ENCODE results near the gene GABARAPL2. TPM values are rescaled to one million over a fixed set of nuclear protein-coding genes. Genes with fewer than 3 reads are reported as not detected.
A peak's percentile ranks its signal among the peaks of the same experiment; 100 is the strongest.

Gene GABARAPL2, protein sequence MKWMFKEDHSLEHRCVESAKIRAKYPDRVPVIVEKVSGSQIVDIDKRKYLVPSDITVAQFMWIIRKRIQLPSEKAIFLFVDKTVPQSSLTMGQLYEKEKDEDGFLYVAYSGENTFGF
- total RNA-seq (2014; rRNA removed; shearing (Covaris generic)): 47.8 and 71.7 TPM in 2 replicates
- 121 and 130 TPM in 2 replicates for polyA plus RNA-seq (2016; fragmentation: Nextera tagmentation; extraction: Ambion mirVana)
- long read RNA-seq, transcript GABARAPL2-201 (4 exons, 1,002 nt): major isoform, 81 of 81 reads
- long read RNA-seq, partial matches to known transcripts: 0 of 81 reads
- long read RNA-seq, other reads (novel, unspliced or antisense): 0 of 81 reads

- peaks cover 3% of the 10 kb centered on the region; the same call in 1 of the 2 replicates for H3F3A ChIP-seq (replicated peaks; ENCODE audit: low read depth)
- no peaks in the 10 kb centered on the region for H3K27me3 ChIP-seq (ENCODE audit: insufficient read depth)
- Mint-ChIP-seq H3K27ac (peak within 1 kb of the TSS; percentile 83), H3K9me3 (no peaks in the 10 kb centered on the region), H3K4me3 (peak within 1 kb of the TSS; percentile 93), H3K27me3 (ENCODE audit: insufficient read depth, low read depth, poor library complexity) (peaks cover 10% of the 10 kb centered on the region), H3K4me1 (peaks cover 27% of the 10 kb centered on the region), H3K36me3 (ENCODE audit: low read depth) (peaks cover 20% of the 10 kb centered on the region)
- TF ChIP-seq, protein P1, sequence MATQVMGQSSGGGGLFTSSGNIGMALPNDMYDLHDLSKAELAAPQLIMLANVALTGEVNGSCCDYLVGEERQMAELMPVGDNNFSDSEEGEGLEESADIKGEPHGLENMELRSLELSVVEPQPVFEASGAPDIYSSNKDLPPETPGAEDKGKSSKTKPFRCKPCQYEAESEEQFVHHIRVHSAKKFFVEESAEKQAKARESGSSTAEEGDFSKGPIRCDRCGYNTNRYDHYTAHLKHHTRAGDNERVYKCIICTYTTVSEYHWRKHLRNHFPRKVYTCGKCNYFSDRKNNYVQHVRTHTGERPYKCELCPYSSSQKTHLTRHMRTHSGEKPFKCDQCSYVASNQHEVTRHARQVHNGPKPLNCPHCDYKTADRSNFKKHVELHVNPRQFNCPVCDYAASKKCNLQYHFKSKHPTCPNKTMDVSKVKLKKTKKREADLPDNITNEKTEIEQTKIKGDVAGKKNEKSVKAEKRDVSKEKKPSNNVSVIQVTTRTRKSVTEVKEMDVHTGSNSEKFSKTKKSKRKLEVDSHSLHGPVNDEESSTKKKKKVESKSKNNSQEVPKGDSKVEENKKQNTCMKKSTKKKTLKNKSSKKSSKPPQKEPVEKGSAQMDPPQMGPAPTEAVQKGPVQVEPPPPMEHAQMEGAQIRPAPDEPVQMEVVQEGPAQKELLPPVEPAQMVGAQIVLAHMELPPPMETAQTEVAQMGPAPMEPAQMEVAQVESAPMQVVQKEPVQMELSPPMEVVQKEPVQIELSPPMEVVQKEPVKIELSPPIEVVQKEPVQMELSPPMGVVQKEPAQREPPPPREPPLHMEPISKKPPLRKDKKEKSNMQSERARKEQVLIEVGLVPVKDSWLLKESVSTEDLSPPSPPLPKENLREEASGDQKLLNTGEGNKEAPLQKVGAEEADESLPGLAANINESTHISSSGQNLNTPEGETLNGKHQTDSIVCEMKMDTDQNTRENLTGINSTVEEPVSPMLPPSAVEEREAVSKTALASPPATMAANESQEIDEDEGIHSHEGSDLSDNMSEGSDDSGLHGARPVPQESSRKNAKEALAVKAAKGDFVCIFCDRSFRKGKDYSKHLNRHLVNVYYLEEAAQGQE (IDR thresholded peaks at IDR 0.05; ENCODE audit: unreplicated experiment): no peak
- TF ChIP-seq POLR2AphosphoS5 (IDR thresholded peaks at IDR 0.05; ENCODE audit: low read depth): peak; percentile 94
- TF ChIP-seq CREB1 (CRISPR knock-in tag; IDR thresholded peaks at IDR 0.05; ENCODE audit: low read depth): peak; percentile 67
- ATAC-seq (peak; percentile 82), DNase-seq (ENCODE audit: low spot score) (peak; percentile 97)
- H4K20me1 ChIP-seq (replicated peaks; ENCODE audit: insufficient read depth): peaks cover 17% of the 10 kb centered on the region
- peak within 1 kb of the TSS; percentile 100 for H2AFZ ChIP-seq
- peak within 1 kb of the TSS; percentile 99 for H3K4me2 ChIP-seq
- H3K36me3 ChIP-seq (ENCODE audit: insufficient read depth): peaks cover 24% of the 10 kb centered on the region; the same call in 1 of the 2 replicates
- peaks cover 24% of the 10 kb centered on the region for H3K4me1 ChIP-seq (ENCODE audit: insufficient read depth)
- H3K79me2 ChIP-seq (replicated peaks; ENCODE audit: insufficient read depth): peaks cover 21% of the 10 kb centered on the region
- no peak within 1 kb of the TSS for H3K27ac ChIP-seq (ENCODE audit: low read depth)
- peak within 1 kb of the TSS; percentile 99 for H3K4me3 ChIP-seq
- H3K9me2 ChIP-seq (ENCODE audit: insufficient read depth): no peaks in the 10 kb centered on the region
Measured at GRCh38 chr16:75566040-75566757, at the start of gene GABARAPL2. Gene GABARAPL2, plus strand, starts transcription at chr16:75566379. Its CDS starts 108 bp downstream, at chr16:75566487.

DNA sequence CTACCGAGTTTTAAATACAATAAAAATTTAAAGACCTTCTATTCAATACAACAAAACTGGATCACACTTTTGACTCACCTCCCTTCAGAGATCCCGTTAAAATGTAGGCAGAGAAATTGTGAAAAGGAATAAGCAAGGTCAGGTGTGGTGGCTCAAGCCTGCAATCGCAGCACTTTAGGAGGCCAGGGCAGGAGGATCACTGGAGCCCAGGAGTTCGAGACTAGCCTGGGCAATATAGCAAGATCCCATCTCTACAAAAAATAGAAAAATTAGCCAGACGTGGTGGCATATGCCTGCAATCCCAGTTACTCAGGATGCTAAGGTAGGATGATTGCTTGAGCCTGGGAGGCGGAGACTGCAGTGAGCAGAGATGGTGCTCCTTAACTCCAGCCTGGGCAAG lies 47.0 kb upstream of the GABARAPL2 start:
- H3K27me3 ChIP-seq (ENCODE audit: insufficient read depth): no peaks in the 10 kb centered on the region
- peaks cover 15% of the 10 kb centered on the region for H3K4me1 Mint-ChIP-seq
- H3K27ac ChIP-seq (ENCODE audit: low read depth): no peak overlapping the region
- no peaks in the 10 kb centered on the region for H4K20me1 ChIP-seq (replicated peaks; ENCODE audit: insufficient read depth)
- no peaks in the 10 kb centered on the region for H3K79me2 ChIP-seq (replicated peaks; ENCODE audit: insufficient read depth)
- no peaks in the 10 kb centered on the region for H3K36me3 Mint-ChIP-seq (ENCODE audit: low read depth)
- ATAC-seq (no peak), DNase-seq (ENCODE audit: low spot score) (no peak)
- peaks cover 9% of the 10 kb centered on the region; the same call in 1 of the 2 replicates for H3K4me1 ChIP-seq (ENCODE audit: insufficient read depth)
- no peak overlapping the region for H3K4me3 ChIP-seq
- peaks cover 20% of the 10 kb centered on the region for H3K27me3 Mint-ChIP-seq (ENCODE audit: insufficient read depth, low read depth, poor library complexity)
- no peak overlapping the region for H3K27ac Mint-ChIP-seq
- no peak overlapping the region for H2AFZ ChIP-seq
- no peaks in the 10 kb centered on the region for H3K9me2 ChIP-seq (ENCODE audit: insufficient read depth)
- no peaks in the 10 kb centered on the region for H3K9me3 Mint-ChIP-seq
- no peaks in the 10 kb centered on the region for H3K36me3 ChIP-seq (ENCODE audit: insufficient read depth)
- peaks cover 10% of the 10 kb centered on the region; the same call in 1 of the 2 replicates for H3F3A ChIP-seq (replicated peaks; ENCODE audit: low read depth)
- H3K4me2 ChIP-seq: no peak overlapping the region
- no peak overlapping the region for H3K4me3 Mint-ChIP-seq
- TF ChIP-seq EZH2 (IDR thresholded peaks at IDR 0.05; ENCODE audit: low read depth, unreplicated experiment): no peak
- TF ChIP-seq CTCF (conservative IDR thresholded peaks at IDR 0.05; ENCODE audit: low read depth in 2 of 2): no peak
- no peak for TF ChIP-seq CREB1 (CRISPR knock-in tag; IDR thresholded peaks at IDR 0.05; ENCODE audit: low read depth)
- no peak for TF ChIP-seq JUNB (IDR thresholded peaks at IDR 0.05; ENCODE audit: unreplicated experiment)
- no peak for TF ChIP-seq STAT1 (IDR thresholded peaks at IDR 0.05; ENCODE audit: unreplicated experiment)
- no peak for TF ChIP-seq ETS1 (IDR thresholded peaks at IDR 0.05)
- TF ChIP-seq NANOG (IDR thresholded peaks at IDR 0.05; ENCODE audit: borderline replicate concordance): no peak
- TF ChIP-seq ZNF331 (CRISPR knock-in tag; IDR thresholded peaks at IDR 0.05; ENCODE audit: low read depth): no peak
- no peak for TF ChIP-seq POLR2AphosphoS5 (IDR thresholded peaks at IDR 0.05; ENCODE audit: low read depth)
- no peak for TF ChIP-seq EZH2phosphoT487 (IDR thresholded peaks at IDR 0.05; ENCODE audit: unreplicated experiment)
- TF ChIP-seq, protein P1 (IDR thresholded peaks at IDR 0.05; ENCODE audit: unreplicated experiment): no peak
